Left ventricle myocardium inferior (tissue), 1 donor: Measurements from ENCODE around the gene FBXL14. TPM values are rescaled to one million over a fixed set of nuclear protein-coding genes. Genes with fewer than 3 reads are reported as not detected.

Experiments
- DNase-seq: peaks from one replicate; pipeline ENCODE4 v3.0.0-alpha.2; 2020
- H3K27ac ChIP-seq: fragments of 200-600 bp; replicated peaks from 2 replicates; pipeline ENCODE4 v1.8.0; 2021
- H3K27me3 ChIP-seq: fragments of 200-600 bp; 2 replicates; pipeline ENCODE4 v1.8.0; 2021; ENCODE audit warnings: low read depth
- H3K36me3 ChIP-seq: fragments of 200-600 bp; 2 replicates; pipeline ENCODE4 v1.8.0; 2021
- H3K4me1 ChIP-seq: fragments of 200-600 bp; 2 replicates; pipeline ENCODE4 v1.8.0; 2021
- H3K4me3 ChIP-seq: fragments of 200-600 bp; 2 replicates; pipeline ENCODE4 v1.8.0; 2021; ENCODE audit warnings: mild to moderate bottlenecking, moderate library complexity
- H3K9me3 ChIP-seq: fragments of 200-600 bp; replicated peaks from 2 replicates; pipeline ENCODE4 v1.8.0; 2021
- CTCF ChIP-seq: fragments of 200-600 bp; IDR thresholded peaks from 2 replicates; pipeline ENCODE4 v1.8.0; 2021; ENCODE audit warnings: antibody characterized with exemption, mild to moderate bottlenecking, borderline replicate concordance
- intact Hi-C: fragments of 100-400 bp; cut with micrococcal nuclease; formaldehyde crosslinking; loops from one replicate; pipeline ENCODE4 v1.11.0; 2022
- total RNA-seq: library from RNA; stranded (reverse); fragmentation: NEBNext Ultra II Directional; extraction: Animal tissue kit (Norgen Biotek cat#: 25700); gene quantifications from one replicate; pipeline ENCODE4 v1.2.1, GENCODE V29; 2021
- donor health status: DM: no; HTN: yes; CAD: no; lungs with severe emphysema.

Gene FBXL14
- total RNA-seq, 1 donor from 2014 or later: 6.8 TPM

GRCh38 chr12:1639538-1639937 is 45.2 kb upstream of the FBXL14 start:
- TF ChIP-seq CTCF: no peak
- H3K27ac ChIP-seq: no peak overlapping the region
- intact Hi-C loops: loop anchor here (10.0 kb wide), 1 partner anchor 295 kb away; no protein-coding TSS in a partner anchor
- no peaks in the 10 kb centered on the region for H3K9me3 ChIP-seq
- DNase-seq: no peak
- H3K36me3 ChIP-seq: no peaks in the 10 kb centered on the region
- peaks cover 29% of the 10 kb centered on the region for H3K4me1 ChIP-seq
- H3K27me3 ChIP-seq: no peaks in the 10 kb centered on the region
- no peak overlapping the region for H3K4me3 ChIP-seq

DNA sequence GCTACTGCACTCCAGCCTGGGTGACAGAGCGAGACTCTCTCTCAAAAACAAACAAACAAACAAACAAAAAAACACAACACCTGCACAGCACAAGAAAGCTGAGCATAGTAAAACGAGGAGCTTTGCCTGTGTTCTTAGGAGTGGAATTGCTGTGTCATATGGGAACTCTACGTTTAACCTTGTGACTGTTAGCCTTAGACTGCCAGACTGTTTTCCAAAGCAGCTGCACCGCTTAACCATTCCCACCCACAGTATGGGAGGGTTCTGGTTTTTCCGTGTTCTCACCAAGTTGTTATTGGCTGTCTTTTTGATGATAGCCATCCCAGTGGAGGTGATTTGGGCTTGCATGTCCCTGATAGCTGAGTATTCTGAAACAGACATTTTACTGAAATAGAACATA is 43.8 kb upstream of the FBXL14 start:
- no peak for TF ChIP-seq CTCF

DNA sequence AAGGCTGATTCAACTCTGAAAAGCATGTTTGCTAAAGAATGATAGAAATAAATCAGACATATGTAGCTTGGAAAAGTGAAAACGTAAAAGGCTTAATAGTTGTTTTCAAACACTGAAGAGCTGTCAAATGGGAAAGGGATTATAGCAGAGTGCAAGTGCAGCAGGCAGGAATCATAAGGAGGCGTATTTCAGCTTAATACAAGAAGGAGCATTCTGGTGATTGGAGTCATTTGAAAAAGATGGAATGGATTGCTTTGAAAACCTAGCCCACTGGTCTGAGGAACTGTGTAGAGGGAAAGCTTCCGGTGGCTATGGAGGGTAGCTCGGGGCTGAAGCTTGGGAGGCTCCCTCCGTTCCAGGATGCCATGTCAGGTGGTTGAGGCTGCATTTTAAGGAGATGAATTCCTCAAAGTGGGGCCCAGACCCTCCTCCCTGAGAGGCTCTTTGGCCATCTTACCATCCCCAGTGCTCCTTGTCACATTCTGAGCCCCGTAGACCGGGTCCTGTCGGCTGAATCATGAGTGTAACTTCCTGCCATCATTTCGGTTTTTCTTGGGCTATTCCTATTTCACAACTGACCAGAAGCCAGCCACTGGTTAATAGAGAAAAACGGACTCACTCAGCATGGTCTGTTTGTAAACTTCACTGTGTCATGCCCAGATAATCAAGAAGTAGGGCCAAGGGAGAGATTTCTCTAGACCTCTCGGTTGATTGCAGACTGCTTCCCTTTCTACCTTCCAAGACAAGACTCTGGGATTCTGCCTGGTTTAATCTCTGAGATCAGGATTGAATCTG is 41.1 kb upstream of the FBXL14 start:
- no peak overlapping the region for H3K27ac ChIP-seq
- no peak for TF ChIP-seq CTCF
- H3K36me3 ChIP-seq: no peaks in the 10 kb centered on the region
- no peaks in the 10 kb centered on the region for H3K9me3 ChIP-seq
- H3K27me3 ChIP-seq: peaks cover 6% of the 10 kb centered on the region
- DNase-seq: no peak
- H3K4me3 ChIP-seq: no peak overlapping the region
- peaks cover 43% of the 10 kb centered on the region for H3K4me1 ChIP-seq
- intact Hi-C loops: loop anchor here (10.0 kb wide), 1 partner anchor 299 kb away; no protein-coding TSS in a partner anchor

More for the DNA sequence above, 43.8 kb upstream of the FBXL14 start:
- Histone ChIP-seq H3K9me3 (no peaks in the 10 kb centered on the region), H3K36me3 (no peaks in the 10 kb centered on the region), H3K27ac (no peak overlapping the region), H3K4me3 (no peak overlapping the region), H3K4me1 (peaks cover 29% of the 10 kb centered on the region), H3K27me3 (no peaks in the 10 kb centered on the region)
- no peak for DNase-seq
- intact Hi-C loops: loop anchor here (10.0 kb wide), 1 partner anchor 297 kb away; no protein-coding TSS in a partner anchor

- peaks cover 51% of the 10 kb centered on the region for H3K4me1 ChIP-seq
- peaks cover 6% of the 10 kb centered on the region for H3K27me3 ChIP-seq
- no peaks in the 10 kb centered on the region for H3K9me3 ChIP-seq
- H3K36me3 ChIP-seq: no peaks in the 10 kb centered on the region
- H3K4me3 ChIP-seq: no peak overlapping the region
- DNase-seq: peak; percentile 85
- H3K27ac ChIP-seq: no peak overlapping the region
- peak; percentile 91 for TF ChIP-seq CTCF
- intact Hi-C loops: loop anchor here (10.0 kb wide), 1 partner anchor 300 kb away; no protein-coding TSS in a partner anchor
Observed at GRCh38 chr12:1634590-1635191, 40.3 kb upstream of the FBXL14 start.

DNA sequence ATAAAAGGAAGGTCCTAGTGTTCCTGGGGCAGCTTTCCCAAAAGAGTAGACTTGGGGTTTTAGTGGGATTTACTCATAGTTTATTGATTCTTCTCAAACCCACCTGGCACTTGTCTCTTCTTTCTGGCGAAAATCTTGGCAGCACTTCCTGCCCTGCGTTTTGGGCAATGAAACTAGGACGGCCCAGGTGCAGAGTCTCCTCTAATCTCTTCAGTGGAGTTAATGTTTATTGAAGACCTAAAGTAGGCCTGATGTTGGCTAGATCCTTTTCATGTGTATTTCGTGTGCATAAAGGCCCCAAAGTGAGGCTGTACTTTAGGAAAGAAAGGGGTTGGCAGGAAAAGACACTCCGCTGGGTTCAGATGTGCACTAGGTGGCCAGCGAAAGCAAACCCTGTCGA is 39.8 kb upstream of the FBXL14 start:
- intact Hi-C loops: loop anchor here (10.0 kb wide), 1 partner anchor 301 kb away; no protein-coding TSS in a partner anchor
- DNase-seq: no peak
- no peak overlapping the region for H3K27ac ChIP-seq
- H3K27me3 ChIP-seq: peaks cover 6% of the 10 kb centered on the region
- no peak for TF ChIP-seq CTCF
- no peaks in the 10 kb centered on the region for H3K36me3 ChIP-seq
- H3K9me3 ChIP-seq: no peaks in the 10 kb centered on the region
- H3K4me1 ChIP-seq: peaks cover 56% of the 10 kb centered on the region
- no peak overlapping the region for H3K4me3 ChIP-seq
